WTC11 (cell line): ENCODE data around the gene EXOC4. TPM values are rescaled to one million over a fixed set of nuclear protein-coding genes. Genes with fewer than 3 reads are reported as not detected.

Experiments
- ATAC-seq: fragments of 200-7000 bp; cut with Tn5 transposase; 2 replicates; pipeline ENCODE4 v1.10.0; 2021; ENCODE audit warnings: mild to moderate bottlenecking, moderate library complexity
- CTCF ChIA-PET: fragments of 300-600 bp; sonication (Branson Sonifier 250); formaldehyde crosslinking; loops from one replicate; lab custom pipeline; 2021; ENCODE audit warnings: antibody characterized with exemption; lab: Charles Lee
- POLR2A ChIA-PET: fragments of 350-600 bp; sonication (Branson Sonifier 250); formaldehyde crosslinking; loops from one replicate; lab custom pipeline; 2021; ENCODE audit warnings: antibody characterized with exemption; lab: Charles Lee
- DNase-seq: peaks from one replicate; pipeline ENCODE4 v3.0.0; 2021; ENCODE audit warnings: low spot score
- H3K27ac Mint-ChIP-seq: 2 replicates; pipeline ENCODE4 v1.8.0; 2021; ENCODE audit warnings: mixed read lengths
- H3K27me3 Mint-ChIP-seq: 2 replicates; pipeline ENCODE4 v1.8.0; 2021; ENCODE audit warnings: low read depth, mild to moderate bottlenecking, moderate library complexity, mixed read lengths
- H3K36me3 Mint-ChIP-seq: 2 replicates; pipeline ENCODE4 v1.8.0; 2021; ENCODE audit warnings: mixed read lengths
- H3K4me1 Mint-ChIP-seq: 2 replicates; pipeline ENCODE4 v1.8.0; 2022; ENCODE audit warnings: mixed read lengths
- H3K4me3 Mint-ChIP-seq: 2 replicates; pipeline ENCODE4 v1.8.0; 2021; ENCODE audit warnings: mild to moderate bottlenecking, moderate library complexity, mixed read lengths
- H3K9me3 Mint-ChIP-seq: 2 replicates; pipeline ENCODE4 v1.8.0; 2021; ENCODE audit warnings: mixed read lengths
- ATF1 ChIP-seq: sonication (generic); formaldehyde crosslinking; IDR thresholded peaks from 2 replicates; pipeline ENCODE4 v1.8.1; 2023; ENCODE audit warnings: mild to moderate bottlenecking, moderate library complexity, missing genetic modification reagents
- EMX1 ChIP-seq: fragments of 250-450 bp; sonication (Bioruptor Pico); IDR thresholded peaks from 2 replicates; pipeline ENCODE4 v1.8.0; 2021; ENCODE audit warnings: mild to moderate bottlenecking
- ETV6 ChIP-seq: sonication (generic); formaldehyde crosslinking; IDR thresholded peaks from 2 replicates; pipeline ENCODE4 v1.8.1; 2022; ENCODE audit warnings: mild to moderate bottlenecking, missing genetic modification reagents
- GABPB1 ChIP-seq: sonication (generic); formaldehyde crosslinking; IDR thresholded peaks from 2 replicates; pipeline ENCODE4 v1.8.1; 2023; ENCODE audit warnings: mild to moderate bottlenecking, missing genetic modification reagents
- GTF2I ChIP-seq: fragments of 250-450 bp; sonication (Bioruptor Pico); conservative IDR thresholded peaks from 2 replicates; pipeline ENCODE4 v1.4.0; 2021; ENCODE audit warnings: mild to moderate bottlenecking
- KAT7 ChIP-seq: sonication (generic); formaldehyde crosslinking; IDR thresholded peaks from 2 replicates; pipeline ENCODE4 v1.8.1; 2023; ENCODE audit warnings: missing genetic modification reagents, mild to moderate bottlenecking, borderline replicate concordance
- NFE2L1 ChIP-seq: sonication (generic); formaldehyde crosslinking; IDR thresholded peaks from 2 replicates; pipeline ENCODE4 v1.8.1; 2023; ENCODE audit warnings: missing genetic modification reagents
- OVOL2 ChIP-seq: fragments of 250-450 bp; sonication (Bioruptor Pico); IDR thresholded peaks from 2 replicates; pipeline ENCODE4 v1.9.0; 2021; ENCODE audit warnings: mild to moderate bottlenecking, borderline replicate concordance
- PRRX2 ChIP-seq: fragments of 250-450 bp; sonication (Bioruptor Pico); IDR thresholded peaks from 2 replicates; pipeline ENCODE4 v1.8.0; 2021; ENCODE audit warnings: mild to moderate bottlenecking
- SMAD3 ChIP-seq: sonication (generic); formaldehyde crosslinking; IDR thresholded peaks from 2 replicates; pipeline ENCODE4 v1.8.0; 2022; ENCODE audit warnings: missing genetic modification reagents, mild to moderate bottlenecking, borderline replicate concordance
- TCF7 ChIP-seq: sonication (generic); formaldehyde crosslinking; IDR thresholded peaks from 2 replicates; pipeline ENCODE4 v1.8.0; 2022; ENCODE audit warnings: mild to moderate bottlenecking, low read depth, missing genetic modification reagents, moderate library complexity
- TP53 ChIP-seq: sonication (generic); formaldehyde crosslinking; IDR thresholded peaks from 2 replicates; pipeline ENCODE4 v1.8.1; 2023; ENCODE audit warnings: mild to moderate bottlenecking, missing genetic modification reagents
- ZNF121 ChIP-seq: sonication (generic); formaldehyde crosslinking; IDR thresholded peaks from 2 replicates; pipeline ENCODE4 v1.8.0; 2023; ENCODE audit warnings: missing genetic modification reagents
- ZNF671 ChIP-seq: fragments of 250-450 bp; sonication (Bioruptor Pico); IDR thresholded peaks from 2 replicates; pipeline ENCODE4 v1.8.0; 2021; ENCODE audit warnings: mild to moderate bottlenecking
- total RNA-seq: library from RNA; stranded (reverse); gene quantifications from 3 replicates; pipeline ENCODE4 v1.2.3, GENCODE V29; 2021
- TF ChIP-seq, protein P1 (sequence below): sonication (generic); formaldehyde crosslinking; IDR thresholded peaks from 2 replicates; pipeline ENCODE4 v1.8.1; 2022; ENCODE audit warnings: low read depth, mild to moderate bottlenecking, moderate library complexity, missing genetic modification reagents, borderline replicate concordance
- TF ChIP-seq, protein P2 (sequence below): fragments of 250-450 bp; sonication (Bioruptor Pico); IDR thresholded peaks from 2 replicates; pipeline ENCODE4 v1.9.0; 2021; ENCODE audit warnings: moderate library complexity, mild to moderate bottlenecking, inconsistent platforms, borderline replicate concordance
- TF ChIP-seq, protein P3 (sequence below): fragments of 250-450 bp; sonication (Bioruptor Pico); IDR thresholded peaks from 2 replicates; pipeline ENCODE4 v1.9.0; 2021; ENCODE audit warnings: mild to moderate bottlenecking
- TF ChIP-seq, protein P4 (sequence below): sonication (generic); formaldehyde crosslinking; IDR thresholded peaks from 2 replicates; pipeline ENCODE4 v1.8.0; 2023; ENCODE audit warnings: missing genetic modification reagents
- TF ChIP-seq, protein P5 (sequence below): sonication (generic); formaldehyde crosslinking; IDR thresholded peaks from 2 replicates; pipeline ENCODE4 v1.8.1; 2023; ENCODE audit warnings: mild to moderate bottlenecking, missing genetic modification reagents
- TF ChIP-seq, protein P6 (sequence below): sonication (generic); formaldehyde crosslinking; IDR thresholded peaks from 2 replicates; pipeline ENCODE4 v1.8.1; 2023; ENCODE audit warnings: mild to moderate bottlenecking, missing genetic modification reagents
- TF ChIP-seq, protein P7 (sequence below): sonication (generic); formaldehyde crosslinking; IDR thresholded peaks from 2 replicates; pipeline ENCODE4 v1.8.0; 2022; ENCODE audit warnings: mild to moderate bottlenecking, missing genetic modification reagents
- TF ChIP-seq, protein P8 (sequence below): sonication (generic); formaldehyde crosslinking; IDR thresholded peaks from 2 replicates; pipeline ENCODE4 v1.8.0; 2022; ENCODE audit warnings: mild to moderate bottlenecking, missing genetic modification reagents
- TF ChIP-seq, protein P9 (sequence below): sonication (generic); formaldehyde crosslinking; IDR thresholded peaks from 2 replicates; pipeline ENCODE4 v1.8.1; 2023; ENCODE audit warnings: mild to moderate bottlenecking, missing genetic modification reagents, moderate library complexity

The EXOC4 gene
- total RNA-seq, 1 experiment from 2014 or later, result 62.0 TPM

DNA sequence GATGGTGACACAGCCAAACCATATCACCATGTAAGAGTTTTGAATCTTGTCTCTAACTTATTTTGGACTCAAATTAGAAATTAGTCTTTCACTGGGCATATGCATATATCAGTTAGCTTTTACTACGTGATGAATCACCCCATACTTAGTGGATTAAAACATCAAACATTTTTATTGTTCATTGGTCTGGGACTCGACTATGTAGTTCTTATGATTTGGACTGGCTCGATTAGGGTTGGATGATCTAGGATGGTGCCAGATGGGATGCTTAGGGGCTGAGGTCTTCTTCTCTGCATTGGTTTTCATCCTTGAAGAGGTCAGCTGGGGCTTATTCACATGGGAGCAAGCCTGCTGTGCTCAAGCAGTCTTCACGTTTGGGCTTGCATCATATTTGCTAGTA, 264.9 kb downstream of the EXOC4 start:
- ChIA-PET POLR2A (no interaction called here), CTCF (no interaction called here)
- DNase-seq (no peak), ATAC-seq (no peak)
- Mint-ChIP-seq H3K4me1 (peaks cover 15% of the 10 kb centered on the region), H3K27ac (no peak overlapping the region), H3K27me3 (no peaks in the 10 kb centered on the region), H3K9me3 (peaks cover 11% of the 10 kb centered on the region), H3K4me3 (no peak overlapping the region), H3K36me3 (peaks cover 7% of the 10 kb centered on the region)
- TF ChIP-seq, protein P1, sequence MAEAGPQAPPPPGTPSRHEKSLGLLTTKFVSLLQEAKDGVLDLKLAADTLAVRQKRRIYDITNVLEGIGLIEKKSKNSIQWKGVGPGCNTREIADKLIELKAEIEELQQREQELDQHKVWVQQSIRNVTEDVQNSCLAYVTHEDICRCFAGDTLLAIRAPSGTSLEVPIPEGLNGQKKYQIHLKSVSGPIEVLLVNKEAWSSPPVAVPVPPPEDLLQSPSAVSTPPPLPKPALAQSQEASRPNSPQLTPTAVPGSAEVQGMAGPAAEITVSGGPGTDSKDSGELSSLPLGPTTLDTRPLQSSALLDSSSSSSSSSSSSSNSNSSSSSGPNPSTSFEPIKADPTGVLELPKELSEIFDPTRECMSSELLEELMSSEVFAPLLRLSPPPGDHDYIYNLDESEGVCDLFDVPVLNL, result no peak
- TF ChIP-seq GABPB1 (CRISPR knock-in tag) (no peak), ZNF121 (CRISPR knock-in tag) (no peak), SMAD3 (CRISPR knock-in tag) (no peak), ETV6 (CRISPR knock-in tag) (no peak), TCF7 (CRISPR knock-in tag) (no peak), OVOL2 (CRISPR knock-in tag) (no peak), NFE2L1 (no peak), EMX1 (no peak), PRRX2 (CRISPR knock-in tag) (no peak)
- TF ChIP-seq, protein P2, sequence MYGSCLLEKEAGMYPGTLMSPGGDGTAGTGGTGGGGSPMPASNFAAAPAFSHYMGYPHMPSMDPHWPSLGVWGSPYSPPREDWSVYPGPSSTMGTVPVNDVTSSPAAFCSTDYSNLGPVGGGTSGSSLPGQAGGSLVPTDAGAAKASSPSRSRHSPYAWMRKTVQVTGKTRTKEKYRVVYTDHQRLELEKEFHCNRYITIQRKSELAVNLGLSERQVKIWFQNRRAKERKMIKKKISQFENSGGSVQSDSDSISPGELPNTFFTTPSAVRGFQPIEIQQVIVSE (CRISPR knock-in tag), result no peak
- TF ChIP-seq, protein P3, sequence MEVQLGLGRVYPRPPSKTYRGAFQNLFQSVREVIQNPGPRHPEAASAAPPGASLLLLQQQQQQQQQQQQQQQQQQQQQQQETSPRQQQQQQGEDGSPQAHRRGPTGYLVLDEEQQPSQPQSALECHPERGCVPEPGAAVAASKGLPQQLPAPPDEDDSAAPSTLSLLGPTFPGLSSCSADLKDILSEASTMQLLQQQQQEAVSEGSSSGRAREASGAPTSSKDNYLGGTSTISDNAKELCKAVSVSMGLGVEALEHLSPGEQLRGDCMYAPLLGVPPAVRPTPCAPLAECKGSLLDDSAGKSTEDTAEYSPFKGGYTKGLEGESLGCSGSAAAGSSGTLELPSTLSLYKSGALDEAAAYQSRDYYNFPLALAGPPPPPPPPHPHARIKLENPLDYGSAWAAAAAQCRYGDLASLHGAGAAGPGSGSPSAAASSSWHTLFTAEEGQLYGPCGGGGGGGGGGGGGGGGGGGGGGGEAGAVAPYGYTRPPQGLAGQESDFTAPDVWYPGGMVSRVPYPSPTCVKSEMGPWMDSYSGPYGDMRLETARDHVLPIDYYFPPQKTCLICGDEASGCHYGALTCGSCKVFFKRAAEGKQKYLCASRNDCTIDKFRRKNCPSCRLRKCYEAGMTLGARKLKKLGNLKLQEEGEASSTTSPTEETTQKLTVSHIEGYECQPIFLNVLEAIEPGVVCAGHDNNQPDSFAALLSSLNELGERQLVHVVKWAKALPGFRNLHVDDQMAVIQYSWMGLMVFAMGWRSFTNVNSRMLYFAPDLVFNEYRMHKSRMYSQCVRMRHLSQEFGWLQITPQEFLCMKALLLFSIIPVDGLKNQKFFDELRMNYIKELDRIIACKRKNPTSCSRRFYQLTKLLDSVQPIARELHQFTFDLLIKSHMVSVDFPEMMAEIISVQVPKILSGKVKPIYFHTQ (CRISPR knock-in tag), result no peak
- TF ChIP-seq, protein P4, sequence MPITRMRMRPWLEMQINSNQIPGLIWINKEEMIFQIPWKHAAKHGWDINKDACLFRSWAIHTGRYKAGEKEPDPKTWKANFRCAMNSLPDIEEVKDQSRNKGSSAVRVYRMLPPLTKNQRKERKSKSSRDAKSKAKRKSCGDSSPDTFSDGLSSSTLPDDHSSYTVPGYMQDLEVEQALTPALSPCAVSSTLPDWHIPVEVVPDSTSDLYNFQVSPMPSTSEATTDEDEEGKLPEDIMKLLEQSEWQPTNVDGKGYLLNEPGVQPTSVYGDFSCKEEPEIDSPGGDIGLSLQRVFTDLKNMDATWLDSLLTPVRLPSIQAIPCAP (CRISPR knock-in tag), result no peak
- TF ChIP-seq, protein P5, sequence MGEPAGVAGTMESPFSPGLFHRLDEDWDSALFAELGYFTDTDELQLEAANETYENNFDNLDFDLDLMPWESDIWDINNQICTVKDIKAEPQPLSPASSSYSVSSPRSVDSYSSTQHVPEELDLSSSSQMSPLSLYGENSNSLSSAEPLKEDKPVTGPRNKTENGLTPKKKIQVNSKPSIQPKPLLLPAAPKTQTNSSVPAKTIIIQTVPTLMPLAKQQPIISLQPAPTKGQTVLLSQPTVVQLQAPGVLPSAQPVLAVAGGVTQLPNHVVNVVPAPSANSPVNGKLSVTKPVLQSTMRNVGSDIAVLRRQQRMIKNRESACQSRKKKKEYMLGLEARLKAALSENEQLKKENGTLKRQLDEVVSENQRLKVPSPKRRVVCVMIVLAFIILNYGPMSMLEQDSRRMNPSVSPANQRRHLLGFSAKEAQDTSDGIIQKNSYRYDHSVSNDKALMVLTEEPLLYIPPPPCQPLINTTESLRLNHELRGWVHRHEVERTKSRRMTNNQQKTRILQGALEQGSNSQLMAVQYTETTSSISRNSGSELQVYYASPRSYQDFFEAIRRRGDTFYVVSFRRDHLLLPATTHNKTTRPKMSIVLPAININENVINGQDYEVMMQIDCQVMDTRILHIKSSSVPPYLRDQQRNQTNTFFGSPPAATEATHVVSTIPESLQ (CRISPR knock-in tag), result no peak
- TF ChIP-seq, protein P6, sequence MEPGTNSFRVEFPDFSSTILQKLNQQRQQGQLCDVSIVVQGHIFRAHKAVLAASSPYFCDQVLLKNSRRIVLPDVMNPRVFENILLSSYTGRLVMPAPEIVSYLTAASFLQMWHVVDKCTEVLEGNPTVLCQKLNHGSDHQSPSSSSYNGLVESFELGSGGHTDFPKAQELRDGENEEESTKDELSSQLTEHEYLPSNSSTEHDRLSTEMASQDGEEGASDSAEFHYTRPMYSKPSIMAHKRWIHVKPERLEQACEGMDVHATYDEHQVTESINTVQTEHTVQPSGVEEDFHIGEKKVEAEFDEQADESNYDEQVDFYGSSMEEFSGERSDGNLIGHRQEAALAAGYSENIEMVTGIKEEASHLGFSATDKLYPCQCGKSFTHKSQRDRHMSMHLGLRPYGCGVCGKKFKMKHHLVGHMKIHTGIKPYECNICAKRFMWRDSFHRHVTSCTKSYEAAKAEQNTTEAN, result no peak
- TF ChIP-seq, protein P7, sequence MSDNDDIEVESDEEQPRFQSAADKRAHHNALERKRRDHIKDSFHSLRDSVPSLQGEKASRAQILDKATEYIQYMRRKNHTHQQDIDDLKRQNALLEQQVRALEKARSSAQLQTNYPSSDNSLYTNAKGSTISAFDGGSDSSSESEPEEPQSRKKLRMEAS (CRISPR knock-in tag), result no peak

DNA sequence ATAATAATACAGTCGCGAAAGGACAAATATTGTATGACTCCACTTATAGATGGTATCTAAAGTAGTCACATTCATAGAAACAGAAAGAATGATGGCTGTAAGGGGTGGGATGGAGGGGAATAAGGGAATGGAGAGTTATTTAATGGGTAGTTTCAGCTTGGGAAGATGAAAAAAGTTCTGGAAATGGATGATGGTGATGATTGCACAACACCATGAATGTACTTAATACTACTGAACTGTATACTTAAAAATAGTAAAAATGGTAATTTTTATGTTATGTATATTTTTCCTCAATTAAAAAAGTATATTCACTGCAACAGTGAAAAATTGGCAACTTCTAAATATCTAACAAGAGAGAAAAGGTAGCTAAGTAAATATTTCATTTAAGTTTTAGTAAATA, 265.8 kb downstream of the EXOC4 start:
- Mint-ChIP-seq H3K9me3 (peaks cover 11% of the 10 kb centered on the region), H3K27ac (no peak overlapping the region), H3K4me3 (no peak overlapping the region), H3K27me3 (no peaks in the 10 kb centered on the region), H3K36me3 (peaks cover 7% of the 10 kb centered on the region), H3K4me1 (peaks cover 15% of the 10 kb centered on the region)
- ATAC-seq (no peak), DNase-seq (no peak)
- ChIA-PET POLR2A (no interaction called here), CTCF (no interaction called here)
- no peak for TF ChIP-seq ATF1 (CRISPR knock-in tag)
- TF ChIP-seq TP53 (CRISPR knock-in tag), result no peak
- TF ChIP-seq SMAD3 (CRISPR knock-in tag), result no peak
- TF ChIP-seq, protein P8, sequence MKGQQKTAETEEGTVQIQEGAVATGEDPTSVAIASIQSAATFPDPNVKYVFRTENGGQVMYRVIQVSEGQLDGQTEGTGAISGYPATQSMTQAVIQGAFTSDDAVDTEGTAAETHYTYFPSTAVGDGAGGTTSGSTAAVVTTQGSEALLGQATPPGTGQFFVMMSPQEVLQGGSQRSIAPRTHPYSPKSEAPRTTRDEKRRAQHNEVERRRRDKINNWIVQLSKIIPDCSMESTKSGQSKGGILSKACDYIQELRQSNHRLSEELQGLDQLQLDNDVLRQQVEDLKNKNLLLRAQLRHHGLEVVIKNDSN (CRISPR knock-in tag), result no peak
- no peak for TF ChIP-seq GTF2I
- TF ChIP-seq, protein P4 (CRISPR knock-in tag), result no peak
- no peak for TF ChIP-seq KAT7 (CRISPR knock-in tag)
- no peak for TF ChIP-seq ZNF671 (CRISPR knock-in tag)
- TF ChIP-seq, protein P9, sequence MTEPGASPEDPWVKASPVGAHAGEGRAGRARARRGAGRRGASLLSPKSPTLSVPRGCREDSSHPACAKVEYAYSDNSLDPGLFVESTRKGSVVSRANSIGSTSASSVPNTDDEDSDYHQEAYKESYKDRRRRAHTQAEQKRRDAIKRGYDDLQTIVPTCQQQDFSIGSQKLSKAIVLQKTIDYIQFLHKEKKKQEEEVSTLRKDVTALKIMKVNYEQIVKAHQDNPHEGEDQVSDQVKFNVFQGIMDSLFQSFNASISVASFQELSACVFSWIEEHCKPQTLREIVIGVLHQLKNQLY (CRISPR knock-in tag), result no peak
- TF ChIP-seq, protein P5 (CRISPR knock-in tag), result no peak
